ENCODE data around the gene ST8SIA1. TPM values are rescaled to one million over a fixed set of nuclear protein-coding genes. Genes with fewer than 3 reads are reported as not detected.
A peak's percentile ranks its signal among the peaks of the same experiment; 100 is the strongest.

ST8SIA1 gene
- total RNA-seq, 1 donor from 2014 or later = 1.8 TPM

DNA sequence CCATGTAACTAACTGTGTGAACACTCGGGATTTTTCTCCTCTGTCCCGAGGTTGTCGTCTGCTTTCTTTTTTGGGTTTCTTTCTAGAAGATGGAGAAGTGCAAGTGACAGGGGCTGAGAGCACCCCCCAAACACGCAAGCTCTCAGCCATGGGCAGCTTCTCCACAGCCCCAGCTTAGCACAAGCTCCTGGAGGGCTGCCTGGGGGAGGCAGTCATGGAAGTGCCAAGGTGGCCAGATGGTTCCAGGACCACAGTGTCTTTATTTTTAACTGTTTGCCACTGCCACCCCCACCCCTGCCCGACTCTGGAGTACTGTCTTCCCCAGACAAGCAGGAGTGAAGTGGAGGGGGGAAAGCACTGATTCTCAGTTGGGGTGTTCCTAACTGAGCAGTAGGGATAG lies 58.2 kb downstream of the ST8SIA1 start:
- Mint-ChIP-seq H3K27me3 (ENCODE audit: insufficient read depth, low read depth) (peaks cover 3% of the 10 kb centered on the region), H3K4me3 (no peak overlapping the region), H3K36me3 (peaks cover 10% of the 10 kb centered on the region), H3K9me3 (no peaks in the 10 kb centered on the region), H3K4me1 (no peaks in the 10 kb centered on the region), H3K27ac (no peak overlapping the region)
- H3F3A ChIP-seq (ENCODE audit: low read depth) = no peaks in the 10 kb centered on the region
- DNase-seq (ENCODE audit: low spot score) = no peak
- no peak for TF ChIP-seq EZH2 (IDR thresholded peaks at IDR 0.05)
- no peak overlapping the region for H2AFZ ChIP-seq (replicated peaks)
- no peaks in the 10 kb centered on the region for H3K4me1 ChIP-seq
- H3K79me2 ChIP-seq (ENCODE audit: low read depth) = no peaks in the 10 kb centered on the region
- no peak overlapping the region for H3K4me2 ChIP-seq
- H4K20me1 ChIP-seq (ENCODE audit: low read depth) = no peaks in the 10 kb centered on the region
- no peaks in the 10 kb centered on the region for H3K27me3 ChIP-seq
- no peaks in the 10 kb centered on the region for H3K36me3 ChIP-seq
- H3K9ac ChIP-seq = no peak overlapping the region
- H3K4me3 ChIP-seq = no peak overlapping the region
- H3K27ac ChIP-seq = no peak overlapping the region
- H3K9me3 ChIP-seq (ENCODE audit: low read depth) = no peaks in the 10 kb centered on the region

DNA sequence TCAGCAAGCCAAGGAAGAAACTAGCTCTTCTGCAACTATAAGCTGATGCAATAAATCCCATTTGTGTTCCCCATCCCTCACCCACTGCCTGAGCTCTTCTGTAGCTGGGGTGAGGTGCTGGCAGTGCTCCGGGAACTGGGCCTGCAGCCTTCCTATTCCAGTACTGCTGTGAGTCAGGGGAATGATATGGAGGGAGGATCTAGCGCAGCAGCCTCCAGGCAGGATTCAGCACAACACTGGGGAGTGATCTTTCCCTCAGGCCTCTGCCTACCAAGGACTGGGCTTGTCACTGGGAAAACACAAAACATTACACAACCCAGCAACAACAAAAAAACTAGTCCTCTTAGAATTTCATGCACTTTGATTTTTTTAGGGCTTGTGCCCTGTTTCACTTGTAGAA lies 58.7 kb downstream of the ST8SIA1 start:
- no peak overlapping the region for H3K27ac Mint-ChIP-seq
- no peaks in the 10 kb centered on the region for H3K27me3 ChIP-seq
- H3K4me3 Mint-ChIP-seq = no peak overlapping the region
- H3K4me2 ChIP-seq = no peak overlapping the region
- H3K36me3 Mint-ChIP-seq = peaks cover 8% of the 10 kb centered on the region
- no peak overlapping the region for H3K9ac ChIP-seq
- no peak for DNase-seq (ENCODE audit: low spot score)
- H3F3A ChIP-seq (ENCODE audit: low read depth) = no peaks in the 10 kb centered on the region
- no peaks in the 10 kb centered on the region for H3K79me2 ChIP-seq (ENCODE audit: low read depth)
- H3K4me1 Mint-ChIP-seq = no peaks in the 10 kb centered on the region
- TF ChIP-seq EZH2phosphoT487 (IDR thresholded peaks at IDR 0.05) = no peak
- no peak for TF ChIP-seq EZH2 (IDR thresholded peaks at IDR 0.05)
- no peak for TF ChIP-seq CTCF (IDR thresholded peaks at IDR 0.05)
- peaks cover 3% of the 10 kb centered on the region for H3K27me3 Mint-ChIP-seq (ENCODE audit: insufficient read depth, low read depth)
- H3K27ac ChIP-seq = no peak overlapping the region
- no peaks in the 10 kb centered on the region for H3K4me1 ChIP-seq
- H2AFZ ChIP-seq (replicated peaks) = peak overlapping the region; percentile 36
- no peak overlapping the region for H3K4me3 ChIP-seq
- H3K9me3 ChIP-seq (ENCODE audit: low read depth) = no peaks in the 10 kb centered on the region
- no peaks in the 10 kb centered on the region for H3K36me3 ChIP-seq
- no peaks in the 10 kb centered on the region for H3K9me3 Mint-ChIP-seq
- no peaks in the 10 kb centered on the region for H4K20me1 ChIP-seq (ENCODE audit: low read depth)

DNA sequence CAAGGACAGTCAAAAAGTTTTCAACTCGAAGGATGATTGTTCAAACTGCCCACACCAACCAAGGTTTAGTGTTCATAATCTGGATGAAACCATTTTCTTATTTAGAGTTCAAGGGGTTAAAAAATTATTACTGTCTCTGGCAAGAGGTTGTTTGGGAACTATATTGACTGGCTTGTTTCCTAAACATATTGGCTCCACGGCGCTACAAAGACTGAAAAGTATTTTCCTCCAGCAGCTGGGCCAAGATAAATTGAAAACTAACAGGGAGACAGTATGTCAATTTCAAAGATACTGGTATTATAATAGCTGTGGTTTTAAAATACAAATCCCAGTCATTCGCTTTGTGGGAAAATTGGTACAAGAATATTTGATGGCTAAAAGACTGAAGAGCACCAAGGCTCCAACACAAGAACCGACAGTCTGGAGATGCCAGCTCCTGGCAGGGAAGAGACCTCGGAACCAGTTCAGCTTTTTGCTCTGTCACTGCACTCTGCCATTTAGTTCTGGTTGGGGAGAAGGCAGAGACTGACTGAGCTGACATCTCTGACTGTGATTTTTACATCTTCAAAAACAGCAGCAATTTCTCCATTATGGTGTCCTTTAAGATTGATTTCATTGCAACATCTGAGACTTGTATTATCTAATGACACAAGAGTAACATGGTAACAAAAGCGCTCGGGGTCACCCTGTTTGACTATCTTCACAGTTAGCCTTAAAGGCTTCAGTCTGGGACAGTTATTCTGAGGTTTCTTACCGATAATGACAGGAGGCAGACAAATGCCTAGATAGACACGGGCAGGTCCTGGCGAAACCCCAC lies 62.0 kb downstream of the ST8SIA1 start:
- peaks cover 4% of the 10 kb centered on the region for H3K36me3 Mint-ChIP-seq
- Histone ChIP-seq H3K4me3 (no peak overlapping the region), H4K20me1 (ENCODE audit: low read depth) (no peaks in the 10 kb centered on the region), H3F3A (ENCODE audit: low read depth) (no peaks in the 10 kb centered on the region), H3K4me1 (no peaks in the 10 kb centered on the region), H3K9me3 (ENCODE audit: low read depth) (no peaks in the 10 kb centered on the region), H3K27ac (no peak overlapping the region), H3K9ac (no peak overlapping the region), H3K36me3 (no peaks in the 10 kb centered on the region), H3K79me2 (ENCODE audit: low read depth) (no peaks in the 10 kb centered on the region), H3K27me3 (no peaks in the 10 kb centered on the region), H3K4me2 (no peak overlapping the region), H2AFZ (replicated peaks) (peak overlapping the region; percentile 35)
- TF ChIP-seq EZH2 (IDR thresholded peaks at IDR 0.05) (no peak), EZH2phosphoT487 (IDR thresholded peaks at IDR 0.05) (no peak), CTCF (IDR thresholded peaks at IDR 0.05) (no peak)
- no peaks in the 10 kb centered on the region for H3K4me1 Mint-ChIP-seq
- H3K27ac Mint-ChIP-seq = no peak overlapping the region
- H3K9me3 Mint-ChIP-seq = no peaks in the 10 kb centered on the region
- H3K27me3 Mint-ChIP-seq (ENCODE audit: insufficient read depth, low read depth) = peaks cover 3% of the 10 kb centered on the region
- no peak overlapping the region for H3K4me3 Mint-ChIP-seq
- DNase-seq (ENCODE audit: low spot score) = no peak

- Mint-ChIP-seq H3K4me1 (no peaks in the 10 kb centered on the region), H3K4me3 (no peak overlapping the region), H3K27ac (no peak overlapping the region), H3K9me3 (no peaks in the 10 kb centered on the region), H3K36me3 (peaks cover 4% of the 10 kb centered on the region), H3K27me3 (ENCODE audit: insufficient read depth, low read depth) (peaks cover 3% of the 10 kb centered on the region)
- no peak for DNase-seq (ENCODE audit: low spot score)
- H3F3A ChIP-seq (ENCODE audit: low read depth) = no peaks in the 10 kb centered on the region
- TF ChIP-seq EZH2phosphoT487 (IDR thresholded peaks at IDR 0.05) = no peak
- TF ChIP-seq CTCF (IDR thresholded peaks at IDR 0.05) = no peak
- TF ChIP-seq EZH2 (IDR thresholded peaks at IDR 0.05) = no peak
- H3K36me3 ChIP-seq = no peaks in the 10 kb centered on the region
- H3K9ac ChIP-seq = no peak overlapping the region
- no peaks in the 10 kb centered on the region for H3K79me2 ChIP-seq (ENCODE audit: low read depth)
- H2AFZ ChIP-seq (replicated peaks) = no peak overlapping the region
- H4K20me1 ChIP-seq (ENCODE audit: low read depth) = no peaks in the 10 kb centered on the region
- H3K9me3 ChIP-seq (ENCODE audit: low read depth) = no peaks in the 10 kb centered on the region
- H3K4me1 ChIP-seq = no peaks in the 10 kb centered on the region
- H3K4me2 ChIP-seq = no peak overlapping the region
- H3K27me3 ChIP-seq = no peaks in the 10 kb centered on the region
- no peak overlapping the region for H3K27ac ChIP-seq
- H3K4me3 ChIP-seq = no peak overlapping the region
These were observed 63.5 kb downstream of the ST8SIA1 start for GRCh38 chr12:22271023-22271422.

Measured in neural progenitor cell (in vitro differentiated cells).